ENCODE data around the gene CDCA8. TPM values are rescaled to one million over a fixed set of nuclear protein-coding genes. Genes with fewer than 3 reads are reported as not detected.

The CDCA8 gene
- total RNA-seq (2021) = 47.7 and 48.5 TPM in 2 replicates
- long read RNA-seq, transcript CDCA8-201 (11 exons, 2,303 nt) = minor isoform, 111 of 399 reads
- long read RNA-seq, transcript CDCA8-202 (10 exons, 2,469 nt) = major isoform, 257 of 399 reads
- long read RNA-seq, partial matches to known transcripts = 14 of 399 reads
- long read RNA-seq, other reads (novel, unspliced or antisense) = 17 of 399 reads

DNA sequence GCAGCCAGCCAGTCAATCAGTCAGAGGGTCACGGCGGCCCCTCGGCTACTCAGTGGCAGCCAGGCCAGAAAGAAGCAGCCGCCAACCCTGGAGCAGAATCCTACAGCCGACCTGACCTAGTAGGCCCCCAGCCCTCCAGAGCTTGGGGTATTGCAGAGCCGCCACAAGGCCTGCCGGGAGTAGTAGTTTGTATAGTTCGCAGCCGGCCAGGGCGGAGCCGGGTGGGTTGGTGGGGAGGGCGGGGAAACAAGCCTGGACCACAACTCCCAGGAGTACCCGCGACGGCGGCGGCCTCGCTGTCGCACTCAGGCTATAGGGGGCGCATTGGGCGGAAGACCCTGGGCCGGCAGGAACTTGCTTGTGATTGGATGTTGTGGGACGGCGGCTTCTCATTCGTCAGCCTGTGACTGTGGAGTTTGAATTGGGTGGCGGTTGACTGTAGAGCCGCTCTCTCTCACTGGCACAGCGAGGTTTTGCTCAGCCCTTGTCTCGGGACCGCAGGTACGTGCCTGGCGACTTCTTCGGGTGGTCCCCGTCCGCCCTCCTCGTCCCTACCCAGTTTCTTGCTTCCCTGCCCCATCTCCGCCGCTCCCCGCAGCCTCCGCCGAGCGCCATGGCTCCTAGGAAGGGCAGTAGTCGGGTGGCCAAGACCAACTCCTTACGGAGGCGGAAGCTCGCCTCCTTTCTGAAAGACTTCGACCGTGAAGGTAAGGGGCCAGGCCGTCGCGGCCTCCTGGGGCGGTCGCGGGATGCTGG, at the start of gene CDCA8:
TSS of gene CDCA8 (plus strand) at position 439 of the 756 bp plus-strand sequence. CDS start at position 614, 175 bp downstream.
- Histone ChIP-seq H3K79me2 (ENCODE audit: insufficient read depth, low read length) (peaks cover 6% of the 10 kb centered on the region; the same call in 1 of the 2 replicates), H4K8ac (replicated peaks; ENCODE audit: insufficient read length, low read depth, low read length) (no peak within 1 kb of the TSS)

More for the DNA sequence above, at the start of gene CDCA8:
- no peak within 1 kb of the TSS for H4K5ac ChIP-seq (ENCODE audit: insufficient read length, low read depth, low read length)
- peaks cover 14 to 17% of the 10 kb centered on the region in 2 experiments for H3K4me1 Mint-ChIP-seq
- H2BK120ac ChIP-seq (ENCODE audit: low read depth, low read length, poor library complexity, severe bottlenecking) = no peak within 1 kb of the TSS
- peak within 1 kb of the TSS; percentile 66 for H3K9ac ChIP-seq (ENCODE audit: extremely low read depth, insufficient read length, low read length)
- H3K14ac ChIP-seq (ENCODE audit: insufficient read depth, low read length) = peak within 1 kb of the TSS; percentile 81
- no peak within 1 kb of the TSS for H3K56ac ChIP-seq (ENCODE audit: insufficient read length, low read depth, low read length)
- H3K27me3 ChIP-seq (ENCODE audit: insufficient read depth, low read length) = no peaks in the 10 kb centered on the region
- no peak within 1 kb of the TSS for H3T11ph ChIP-seq (ENCODE audit: low read length)
- no peaks in the 10 kb centered on the region for H3K27me3 Mint-ChIP-seq (ENCODE audit: low read depth)
- peak; percentile 80 for TF ChIP-seq CTCF (conservative IDR thresholded peaks at IDR 0.05)
- peaks cover 2% of the 10 kb centered on the region for H4K20me1 ChIP-seq (ENCODE audit: control insufficient read depth, insufficient read depth, insufficient read length)
- H2AFZ ChIP-seq (ENCODE audit: low read length) = no peak within 1 kb of the TSS
- peak within 1 kb of the TSS; percentile 70 to 97 (median 94); a peak in 4 of 7 replicates for H3K27ac Mint-ChIP-seq
- no peak within 1 kb of the TSS for H4K91ac ChIP-seq (ENCODE audit: insufficient read length, low read depth, low read length)
- no CpG with 5 or more reads among the region's 54 CpGs for WGBS (ENCODE audit: extremely low coverage, insufficient read length, low lambda C conversion rate)
- H2AK5ac ChIP-seq (ENCODE audit: insufficient read length, low read length) = no peak within 1 kb of the TSS
- no peak within 1 kb of the TSS for H2BK20ac ChIP-seq (ENCODE audit: low read depth, low read length, poor library complexity, severe bottlenecking)
- no peak within 1 kb of the TSS for H3K4ac ChIP-seq (ENCODE audit: low read depth, low read length)
- H3K79me1 ChIP-seq (ENCODE audit: insufficient read depth, low read depth, low read length, poor library complexity, severe bottlenecking) = peaks cover 9% of the 10 kb centered on the region
- DNase-seq = peak; percentile 99
- no peak within 1 kb of the TSS for H3K23ac ChIP-seq (ENCODE audit: insufficient read length, low read depth, low read length)
- no peaks in the 10 kb centered on the region for H3K9me3 ChIP-seq (ENCODE audit: control insufficient read depth, low read depth, low read length)
- H2BK5ac ChIP-seq (ENCODE audit: insufficient read length, low read length) = no peak within 1 kb of the TSS
- no peak within 1 kb of the TSS for H3K27ac ChIP-seq (ENCODE audit: insufficient read length, low read depth, low read length)
- no peak within 1 kb of the TSS for H2BK12ac ChIP-seq (ENCODE audit: insufficient read length, low read depth, low read length)
- H3K4me1 ChIP-seq (ENCODE audit: insufficient read depth, low read length) = no peaks in the 10 kb centered on the region
- peak within 1 kb of the TSS; percentile 96 to 97 for H3K4me3 Mint-ChIP-seq
- peaks cover 12% of the 10 kb centered on the region for H3K23me2 ChIP-seq (ENCODE audit: insufficient read length, low read depth, low read length, poor library complexity, severe bottlenecking)
- peak within 1 kb of the TSS; percentile 93 for H3K4me2 ChIP-seq (ENCODE audit: insufficient read depth, insufficient read length, low read length)
- peaks cover 26 to 41% (median 39%) of the 10 kb centered on the region in 3 experiments for H3K36me3 Mint-ChIP-seq (ENCODE audit: insufficient read depth in 1 of 3, low read depth in 3 of 3)
- no peak within 1 kb of the TSS for H2BK15ac ChIP-seq (ENCODE audit: low read depth, low read length)
- no peaks in the 10 kb centered on the region; a peak in 1 of 5 replicates for H3K9me3 Mint-ChIP-seq
- peak within 1 kb of the TSS; percentile 86 for H3K18ac ChIP-seq (ENCODE audit: insufficient read length, low read depth, low read length)
